Osteoblast (primary cell): Measurements from ENCODE around the gene AK2. TPM values are rescaled to one million over a fixed set of nuclear protein-coding genes. Genes with fewer than 3 reads are reported as not detected.
A peak's percentile ranks its signal among the peaks of the same experiment; 100 is the strongest.

Experiments used
- DNase-seq: peaks from one replicate; pipeline ENCODE4 v3.0.0; 2011; ENCODE audit warnings: low spot score, mixed read lengths; ENCODE audit not compliant: insufficient read length; ENCODE audit errors: missing footprints
- H2AFZ ChIP-seq: 2 replicates; pipeline ENCODE4 v1.6.0; 2011; ENCODE audit warnings: mild to moderate bottlenecking, low read length
- H3K27ac ChIP-seq: 2 replicates; pipeline ENCODE4 v1.5.1; 2011; ENCODE audit warnings: mild to moderate bottlenecking, low read depth, low read length, moderate library complexity
- H3K27me3 ChIP-seq: 2 replicates; pipeline ENCODE4 v1.6.0; 2012; ENCODE audit warnings: mild to moderate bottlenecking, control low read depth, inconsistent platforms, low read length, moderate library complexity; ENCODE audit not compliant: insufficient read depth
- H3K36me3 ChIP-seq: 2 replicates; pipeline ENCODE4 v1.5.1; 2011; ENCODE audit warnings: mild to moderate bottlenecking, low read length, control low read depth, moderate library complexity; ENCODE audit not compliant: insufficient read depth
- H3K4me1 ChIP-seq: 2 replicates; pipeline ENCODE4 v1.5.1; 2011; ENCODE audit warnings: mild to moderate bottlenecking, low read length, control low read depth, moderate library complexity; ENCODE audit not compliant: insufficient read depth
- H3K4me2 ChIP-seq: 2 replicates; pipeline ENCODE4 v1.6.0; 2011; ENCODE audit warnings: mild to moderate bottlenecking, low read length; ENCODE audit not compliant: insufficient read depth
- H3K4me3 ChIP-seq: fragments of 200-600 bp; sonication (generic); 3 replicates; pipeline ENCODE4 v1.5.1; 2012; ENCODE audit warnings: mild to moderate bottlenecking, low read length, inconsistent platforms; ENCODE audit not compliant: insufficient read depth
- H3K79me2 ChIP-seq: 2 replicates; pipeline ENCODE4 v1.6.0; 2012; ENCODE audit warnings: mild to moderate bottlenecking, low read length, control low read depth, inconsistent platforms; ENCODE audit not compliant: insufficient read depth
- H3K9me3 ChIP-seq: 2 replicates; pipeline ENCODE4 v1.5.1; 2011; ENCODE audit warnings: low read depth, low read length, control low read depth
- H4K20me1 ChIP-seq: 2 replicates; pipeline ENCODE4 v1.6.0; 2012; ENCODE audit warnings: mild to moderate bottlenecking, low read length, control low read depth; ENCODE audit not compliant: insufficient read depth
- CTCF ChIP-seq: IDR thresholded peaks from 2 replicates; pipeline ENCODE4 v1.5.1; 2011; ENCODE audit warnings: mild to moderate bottlenecking, low read depth, low read length, moderate library complexity; ENCODE audit errors: extremely low read depth
- total RNA-seq: library from RNA; depleted of rRNA; stranded (reverse); fragments of >200 nt; gene quantifications from 2 replicates; pipeline ENCODE4 v1.2.3, GENCODE V29; 2012

AK2 gene
- total RNA-seq, 1 donor: 139 TPM

DNA sequence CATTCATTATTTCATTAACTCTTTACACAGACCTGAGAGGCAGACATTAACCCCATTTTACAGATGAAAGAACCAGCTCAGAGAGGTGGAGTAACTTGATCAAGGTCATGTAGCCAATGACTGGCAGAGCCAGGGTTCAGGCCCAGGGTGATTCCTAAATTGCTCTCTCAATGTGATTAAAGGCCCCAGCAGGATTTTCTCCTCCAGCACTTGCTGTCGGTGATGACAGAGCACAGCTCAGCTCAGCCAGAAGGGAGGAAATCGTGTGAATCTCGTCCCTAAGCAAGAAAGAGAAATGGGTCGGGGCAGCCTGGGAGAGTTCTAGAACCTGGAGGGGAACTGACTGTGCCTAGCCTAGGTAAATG is 52.6 kb downstream of the AK2 start:
- Histone ChIP-seq H3K27ac (no peak overlapping the region), H3K4me3 (no peak overlapping the region), H2AFZ (no peak overlapping the region), H4K20me1 (no peaks in the 10 kb centered on the region), H3K9me3 (no peaks in the 10 kb centered on the region), H3K79me2 (no peaks in the 10 kb centered on the region), H3K4me1 (peaks cover 23% of the 10 kb centered on the region), H3K4me2 (no peak overlapping the region), H3K27me3 (no peaks in the 10 kb centered on the region), H3K36me3 (no peaks in the 10 kb centered on the region)
- DNase-seq: no peak
- no peak for TF ChIP-seq CTCF

DNA sequence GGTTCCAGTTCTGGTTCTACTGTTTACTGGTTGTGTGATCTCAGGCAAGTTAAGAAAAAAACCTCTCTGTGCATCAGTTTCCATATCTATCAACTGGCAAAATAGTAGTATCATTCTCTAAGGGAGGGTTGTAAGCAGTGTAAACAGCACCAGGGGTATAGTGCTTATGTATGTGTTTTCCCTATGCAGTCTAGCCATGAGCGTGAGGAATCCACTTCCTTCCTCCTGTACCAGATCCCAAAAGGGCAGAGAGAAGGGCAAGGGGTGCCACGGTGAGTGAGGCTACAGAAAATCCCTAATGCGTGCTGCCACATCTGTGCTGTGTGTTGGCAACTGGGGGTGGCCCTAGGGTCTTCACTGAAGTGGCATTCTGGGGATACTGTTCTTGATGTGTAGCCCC is 53.7 kb downstream of the AK2 start:
- no peak for TF ChIP-seq CTCF
- Histone ChIP-seq H4K20me1 (no peaks in the 10 kb centered on the region), H3K27ac (no peak overlapping the region), H2AFZ (no peak overlapping the region), H3K36me3 (no peaks in the 10 kb centered on the region), H3K9me3 (no peaks in the 10 kb centered on the region), H3K79me2 (no peaks in the 10 kb centered on the region), H3K4me1 (peaks cover 12% of the 10 kb centered on the region), H3K27me3 (no peaks in the 10 kb centered on the region), H3K4me3 (no peak overlapping the region), H3K4me2 (no peak overlapping the region)
- no peak for DNase-seq

GRCh38 chr1:32981003-32981901 is 55.4 kb downstream of the AK2 start:
- DNase-seq: peak; percentile 91
- Histone ChIP-seq H3K27ac (peak overlapping the region; percentile 48), H3K4me2 (peak overlapping the region; percentile 49), H3K9me3 (no peaks in the 10 kb centered on the region), H3K4me3 (no peak overlapping the region), H3K36me3 (no peaks in the 10 kb centered on the region), H4K20me1 (no peaks in the 10 kb centered on the region), H3K4me1 (peaks cover 11% of the 10 kb centered on the region), H2AFZ (peak overlapping the region; percentile 26), H3K79me2 (no peaks in the 10 kb centered on the region), H3K27me3 (no peaks in the 10 kb centered on the region)
- TF ChIP-seq CTCF: no peak

- Histone ChIP-seq H3K4me1 (peaks cover 11% of the 10 kb centered on the region), H2AFZ (no peak overlapping the region), H3K79me2 (no peaks in the 10 kb centered on the region), H3K9me3 (no peaks in the 10 kb centered on the region), H3K27ac (no peak overlapping the region), H4K20me1 (no peaks in the 10 kb centered on the region), H3K27me3 (no peaks in the 10 kb centered on the region), H3K4me2 (no peak overlapping the region), H3K4me3 (no peak overlapping the region), H3K36me3 (no peaks in the 10 kb centered on the region)
- no peak for DNase-seq
- TF ChIP-seq CTCF: no peak
Measured at GRCh38 chr1:32980080-32980479, 56.6 kb downstream of the AK2 start.
